ENCODE measurements around the gene PLLP. TPM values are rescaled to one million over a fixed set of nuclear protein-coding genes. Genes with fewer than 3 reads are reported as not detected.

Gene PLLP
- total RNA-seq, 1 experiment from 2014 or later, result 3.1 TPM

DNA sequence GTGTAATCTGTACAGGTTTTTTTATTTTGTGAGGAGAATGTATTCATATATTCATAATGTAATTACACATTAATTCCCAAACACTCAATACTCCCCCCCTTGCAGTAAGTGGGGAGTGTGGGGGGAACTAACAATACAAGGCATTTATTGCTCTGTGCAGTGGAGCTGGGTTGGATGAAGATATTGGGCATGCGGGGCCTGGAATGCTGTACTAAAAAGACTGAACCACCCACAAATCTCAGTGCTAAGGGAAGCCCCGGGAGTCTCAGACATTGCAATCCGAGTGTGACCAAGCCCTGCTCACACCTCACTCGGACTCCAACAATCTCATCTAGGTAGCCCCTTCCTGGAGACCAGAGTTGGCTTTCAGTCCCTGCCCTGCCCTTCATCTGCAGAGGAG, 6.0 kb downstream of the PLLP start:
- Histone ChIP-seq H3K9me3 (ENCODE audit: control insufficient read depth in 1 of 2, insufficient read depth in 1 of 2, low read depth in 1 of 2, low read length in 2 of 2) (no peaks in the 10 kb centered on the region), H3K36me3 (ENCODE audit: control insufficient read depth in 1 of 2, insufficient read depth in 2 of 2, low read length in 2 of 2) (no peaks in the 10 kb centered on the region), H3K79me2 (ENCODE audit: insufficient read depth, low read length) (no peaks in the 10 kb centered on the region), H3K27me3 (ENCODE audit: insufficient read depth, low read length) (no peaks in the 10 kb centered on the region), H3K4me1 (ENCODE audit: control insufficient read depth in 1 of 2, insufficient read depth in 2 of 2, low read length in 2 of 2) (peaks cover 34 to 38% of the 10 kb centered on the region in 2 experiments), H2AFZ (ENCODE audit: low read depth, low read length, poor library complexity, severe bottlenecking) (no peak overlapping the region), H3K9ac (ENCODE audit: low read length) (no peak overlapping the region), H4K20me1 (ENCODE audit: insufficient read depth) (no peaks in the 10 kb centered on the region), H3K27ac (ENCODE audit: low read depth, low read length) (no peak overlapping the region), H3K9me2 (ENCODE audit: insufficient read depth) (no peaks in the 10 kb centered on the region), H3K4me2 (ENCODE audit: low read length) (peak overlapping the region; percentile 66; the same call in 1 of the 2 replicates), H3K4me3 (replicated peaks in 1 of 2; ENCODE audit: low read depth in 1 of 2, low read length in 2 of 2) (no peak overlapping the region)
- no TSS peak for BruUV-seq (replicated peaks)
- intact Hi-C loops (cut with micrococcal nuclease), result no loop called here
- ChIA-PET CTCF (no interaction called here), RAD21 (ENCODE audit: low non-redundant PET in 1 of 2, low total read pairs in 2 of 2, uncharacterized antibody in 2 of 2, unreplicated experiment in 2 of 2) (no interaction called here), POLR2A (no interaction called here)
- DNase-seq (ENCODE audit: low read depth, low spot score) (no peak), ATAC-seq (no peak)
- TF ChIP-seq, protein P1, sequence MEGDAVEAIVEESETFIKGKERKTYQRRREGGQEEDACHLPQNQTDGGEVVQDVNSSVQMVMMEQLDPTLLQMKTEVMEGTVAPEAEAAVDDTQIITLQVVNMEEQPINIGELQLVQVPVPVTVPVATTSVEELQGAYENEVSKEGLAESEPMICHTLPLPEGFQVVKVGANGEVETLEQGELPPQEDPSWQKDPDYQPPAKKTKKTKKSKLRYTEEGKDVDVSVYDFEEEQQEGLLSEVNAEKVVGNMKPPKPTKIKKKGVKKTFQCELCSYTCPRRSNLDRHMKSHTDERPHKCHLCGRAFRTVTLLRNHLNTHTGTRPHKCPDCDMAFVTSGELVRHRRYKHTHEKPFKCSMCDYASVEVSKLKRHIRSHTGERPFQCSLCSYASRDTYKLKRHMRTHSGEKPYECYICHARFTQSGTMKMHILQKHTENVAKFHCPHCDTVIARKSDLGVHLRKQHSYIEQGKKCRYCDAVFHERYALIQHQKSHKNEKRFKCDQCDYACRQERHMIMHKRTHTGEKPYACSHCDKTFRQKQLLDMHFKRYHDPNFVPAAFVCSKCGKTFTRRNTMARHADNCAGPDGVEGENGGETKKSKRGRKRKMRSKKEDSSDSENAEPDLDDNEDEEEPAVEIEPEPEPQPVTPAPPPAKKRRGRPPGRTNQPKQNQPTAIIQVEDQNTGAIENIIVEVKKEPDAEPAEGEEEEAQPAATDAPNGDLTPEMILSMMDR (IDR thresholded peaks at IDR 0.05 in 2 of 3, conservative IDR thresholded peaks at IDR 0.05 in 1 of 3; ENCODE audit: borderline replicate concordance in 1 of 3, insufficient read depth in 1 of 3, low read depth in 2 of 3, low read length in 2 of 3), result no peak
- TF ChIP-seq SRF (IDR thresholded peaks at IDR 0.05; ENCODE audit: low read depth) (no peak), POLR2AphosphoS5 (IDR thresholded peaks at IDR 0.05; ENCODE audit: low read depth, low read length) (no peak), TCF7L2 (IDR thresholded peaks at IDR 0.05; ENCODE audit: borderline replicate concordance, extremely low read depth, insufficient read depth, insufficient read length) (no peak), FOSL1 (IDR thresholded peaks at IDR 0.05; ENCODE audit: low read depth) (no peak), REST (IDR thresholded peaks at IDR 0.05; ENCODE audit: low read depth) (no peak), CBX3 (IDR thresholded peaks at IDR 0.05; ENCODE audit: low read depth) (no peak), EZH2phosphoT487 (IDR thresholded peaks at IDR 0.05; ENCODE audit: borderline replicate concordance) (no peak), ELF1 (IDR thresholded peaks at IDR 0.05; ENCODE audit: borderline replicate concordance, low read depth) (no peak), SIN3A (IDR thresholded peaks at IDR 0.05; ENCODE audit: low read depth) (no peak), EGR1 (IDR thresholded peaks at IDR 0.05; ENCODE audit: low read depth) (no peak), JUND (IDR thresholded peaks at IDR 0.05) (no peak), YY1 (IDR thresholded peaks at IDR 0.05; ENCODE audit: extremely low read depth, insufficient replicate concordance, low read depth, low read length) (no peak), ZNF274 (IDR thresholded peaks at IDR 0.05; ENCODE audit: low read depth, low read length) (no peak), SP1 (IDR thresholded peaks at IDR 0.05; ENCODE audit: low read depth) (no peak), EZH2 (IDR thresholded peaks at IDR 0.05) (no peak), ATF3 (IDR thresholded peaks at IDR 0.05) (no peak), CEBPB (IDR thresholded peaks at IDR 0.05; ENCODE audit: low read depth) (no peak)
- TF ChIP-seq, protein P2, sequence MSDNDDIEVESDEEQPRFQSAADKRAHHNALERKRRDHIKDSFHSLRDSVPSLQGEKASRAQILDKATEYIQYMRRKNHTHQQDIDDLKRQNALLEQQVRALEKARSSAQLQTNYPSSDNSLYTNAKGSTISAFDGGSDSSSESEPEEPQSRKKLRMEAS (IDR thresholded peaks at IDR 0.05), result no peak
- TF ChIP-seq, protein P3, sequence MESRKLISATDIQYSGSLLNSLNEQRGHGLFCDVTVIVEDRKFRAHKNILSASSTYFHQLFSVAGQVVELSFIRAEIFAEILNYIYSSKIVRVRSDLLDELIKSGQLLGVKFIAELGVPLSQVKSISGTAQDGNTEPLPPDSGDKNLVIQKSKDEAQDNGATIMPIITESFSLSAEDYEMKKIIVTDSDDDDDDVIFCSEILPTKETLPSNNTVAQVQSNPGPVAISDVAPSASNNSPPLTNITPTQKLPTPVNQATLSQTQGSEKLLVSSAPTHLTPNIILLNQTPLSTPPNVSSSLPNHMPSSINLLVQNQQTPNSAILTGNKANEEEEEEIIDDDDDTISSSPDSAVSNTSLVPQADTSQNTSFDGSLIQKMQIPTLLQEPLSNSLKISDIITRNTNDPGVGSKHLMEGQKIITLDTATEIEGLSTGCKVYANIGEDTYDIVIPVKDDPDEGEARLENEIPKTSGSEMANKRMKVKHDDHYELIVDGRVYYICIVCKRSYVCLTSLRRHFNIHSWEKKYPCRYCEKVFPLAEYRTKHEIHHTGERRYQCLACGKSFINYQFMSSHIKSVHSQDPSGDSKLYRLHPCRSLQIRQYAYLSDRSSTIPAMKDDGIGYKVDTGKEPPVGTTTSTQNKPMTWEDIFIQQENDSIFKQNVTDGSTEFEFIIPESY (IDR thresholded peaks at IDR 0.05; ENCODE audit: extremely low read depth, insufficient replicate concordance, low read length), result no peak
